Fibroblast of lung (primary cell): ENCODE results near the gene SUPV3L1. TPM values are rescaled to one million over a fixed set of nuclear protein-coding genes. Genes with fewer than 3 reads are reported as not detected.

Experiments used
- DNase-seq, 2 donors: peaks; one replicate each; pipeline versions ENCODE4 v3.0.0 to v3.0.0-alpha.2; 2010; ENCODE audit warnings: low read depth in 2 of 2
- H2AFZ ChIP-seq: 2 replicates; pipeline ENCODE4 v1.5.1; 2012; ENCODE audit warnings: low read length, control low read depth, inconsistent platforms
- H3K27ac ChIP-seq: 2 replicates; pipeline ENCODE4 v1.5.1; 2011; ENCODE audit warnings: low read length, control low read depth; ENCODE audit not compliant: insufficient read depth
- H3K27me3 ChIP-seq: 2 replicates; pipeline ENCODE4 v1.5.1; 2011; ENCODE audit warnings: mild to moderate bottlenecking, low read length; ENCODE audit not compliant: control insufficient read depth, insufficient read depth
- H3K36me3 ChIP-seq: 2 replicates; pipeline ENCODE4 v1.5.1; 2011; ENCODE audit warnings: low read length; ENCODE audit not compliant: control insufficient read depth, insufficient read depth
- H3K4me1 ChIP-seq: 2 replicates; pipeline ENCODE4 v1.5.1; 2011; ENCODE audit warnings: low read length; ENCODE audit not compliant: control insufficient read depth, insufficient read depth; ENCODE audit errors: extremely low read depth
- H3K4me2 ChIP-seq: 2 replicates; pipeline ENCODE4 v1.5.1; 2011; ENCODE audit warnings: low read length, control low read depth; ENCODE audit not compliant: insufficient read depth; ENCODE audit errors: extremely low read depth
- H3K4me3 ChIP-seq, 4 experiments: fragments of 200-600 bp in 1 of 4; sonication (generic) in 1 of 4; replicated peaks in 1 of 4; 2 replicates each; pipeline ENCODE4 v1.5.1; 2011 to 2016; ENCODE audit warnings: low read length in 4 of 4, low read depth in 3 of 4, mild to moderate bottlenecking in 3 of 4, control low read depth in 2 of 4, inconsistent platforms in 1 of 4, mixed read lengths in 1 of 4; ENCODE audit not compliant: insufficient read depth in 1 of 4; ENCODE audit errors: control extremely low read depth in 1 of 4
- H3K79me2 ChIP-seq: 2 replicates; pipeline ENCODE4 v1.5.1; 2012; ENCODE audit warnings: mild to moderate bottlenecking, low read length, inconsistent platforms; ENCODE audit not compliant: control insufficient read depth, insufficient read depth
- H3K9ac ChIP-seq: 2 replicates; pipeline ENCODE4 v1.5.1; 2011; ENCODE audit warnings: mild to moderate bottlenecking, low read length, control low read depth; ENCODE audit not compliant: insufficient read depth
- H3K9me3 ChIP-seq: 2 replicates; pipeline ENCODE4 v1.5.1; 2012; ENCODE audit warnings: low read depth, low read length; ENCODE audit not compliant: control insufficient read depth, insufficient read depth
- H4K20me1 ChIP-seq: 2 replicates; pipeline ENCODE4 v1.5.1; 2011; ENCODE audit warnings: low read length; ENCODE audit not compliant: control insufficient read depth, insufficient read depth; ENCODE audit errors: extremely low read depth
- EZH2 ChIP-seq: IDR thresholded peaks from 2 replicates; pipeline ENCODE4 v1.5.1; 2012; ENCODE audit warnings: low read length, control low read depth, mild to moderate bottlenecking; ENCODE audit errors: missing control alignments
- polyA plus RNA-seq, 2 donors: library from polyadenylated mRNA; depleted of rRNA in 1 of 2; stranded (reverse) in 1 of 2; unstranded in 1 of 2; fragments of >200 nt; gene quantifications; 2 replicates each; pipeline ENCODE4 v1.2.1, GENCODE V29; 2011 to 2012; ENCODE audit warnings: missing spikeins in 1 of 2
- total RNA-seq: library from RNA; depleted of rRNA; stranded (reverse); fragments of >200 nt; gene quantifications from 2 replicates; pipeline ENCODE4 v1.2.1, GENCODE V29; 2014
- TF ChIP-seq, protein P1 (sequence below), 2 donors: IDR thresholded peaks in 1 of 2; conservative IDR thresholded peaks in 1 of 2; 1 replicate in 1 of 2; 2 replicates in 1 of 2; pipeline ENCODE4 v1.5.1; 2011 to 2012; ENCODE audit warnings: low read length in 2 of 2, control low read depth in 1 of 2, inconsistent platforms in 1 of 2, low read depth in 1 of 2, mild to moderate bottlenecking in 1 of 2

SUPV3L1 gene
- total and polyA plus RNA-seq, 2 donors (not counting 1 experiment from before 2014, with no cell fraction given): 31.8 to 49.5 TPM

DNA sequence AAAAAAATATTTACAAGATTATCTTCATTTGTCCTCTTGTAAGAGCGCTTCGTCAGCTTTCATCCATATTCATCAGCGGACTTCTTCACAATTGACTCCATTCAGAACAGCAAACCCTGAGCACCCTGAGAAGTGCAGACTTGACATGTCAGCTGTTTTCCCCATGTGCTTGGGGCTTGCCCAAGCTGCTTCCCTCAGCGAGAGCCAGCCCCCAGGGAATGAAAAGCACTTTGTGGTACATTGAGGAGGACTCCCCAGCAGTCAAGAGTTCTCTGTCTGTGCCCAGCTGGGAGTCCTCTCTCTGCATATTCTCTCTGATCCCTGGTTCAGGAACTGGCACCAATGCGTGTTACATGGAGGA is 62.8 kb downstream of the SUPV3L1 start:
- H3K4me1 ChIP-seq: no peaks in the 10 kb centered on the region
- TF ChIP-seq EZH2: no peak
- TF ChIP-seq, protein P1, sequence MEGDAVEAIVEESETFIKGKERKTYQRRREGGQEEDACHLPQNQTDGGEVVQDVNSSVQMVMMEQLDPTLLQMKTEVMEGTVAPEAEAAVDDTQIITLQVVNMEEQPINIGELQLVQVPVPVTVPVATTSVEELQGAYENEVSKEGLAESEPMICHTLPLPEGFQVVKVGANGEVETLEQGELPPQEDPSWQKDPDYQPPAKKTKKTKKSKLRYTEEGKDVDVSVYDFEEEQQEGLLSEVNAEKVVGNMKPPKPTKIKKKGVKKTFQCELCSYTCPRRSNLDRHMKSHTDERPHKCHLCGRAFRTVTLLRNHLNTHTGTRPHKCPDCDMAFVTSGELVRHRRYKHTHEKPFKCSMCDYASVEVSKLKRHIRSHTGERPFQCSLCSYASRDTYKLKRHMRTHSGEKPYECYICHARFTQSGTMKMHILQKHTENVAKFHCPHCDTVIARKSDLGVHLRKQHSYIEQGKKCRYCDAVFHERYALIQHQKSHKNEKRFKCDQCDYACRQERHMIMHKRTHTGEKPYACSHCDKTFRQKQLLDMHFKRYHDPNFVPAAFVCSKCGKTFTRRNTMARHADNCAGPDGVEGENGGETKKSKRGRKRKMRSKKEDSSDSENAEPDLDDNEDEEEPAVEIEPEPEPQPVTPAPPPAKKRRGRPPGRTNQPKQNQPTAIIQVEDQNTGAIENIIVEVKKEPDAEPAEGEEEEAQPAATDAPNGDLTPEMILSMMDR (conservative IDR thresholded peaks at IDR 0.05 in 1 of 2, IDR thresholded peaks at IDR 0.05 in 1 of 2; ENCODE audit: low read depth in 1 of 2, low read length in 2 of 2): no peak
- H2AFZ ChIP-seq: no peak overlapping the region
- H3K36me3 ChIP-seq: no peaks in the 10 kb centered on the region
- no peaks in the 10 kb centered on the region for H3K27me3 ChIP-seq
- H3K4me2 ChIP-seq: no peak overlapping the region
- no peak overlapping the region for H3K27ac ChIP-seq
- no peak overlapping the region for H3K4me3 ChIP-seq
- no peaks in the 10 kb centered on the region for H3K79me2 ChIP-seq
- no peaks in the 10 kb centered on the region for H4K20me1 ChIP-seq
- H3K9me3 ChIP-seq: no peaks in the 10 kb centered on the region
- no peak overlapping the region for H3K9ac ChIP-seq
- DNase-seq: peak in 1 of 2 donors; percentile 35

DNA sequence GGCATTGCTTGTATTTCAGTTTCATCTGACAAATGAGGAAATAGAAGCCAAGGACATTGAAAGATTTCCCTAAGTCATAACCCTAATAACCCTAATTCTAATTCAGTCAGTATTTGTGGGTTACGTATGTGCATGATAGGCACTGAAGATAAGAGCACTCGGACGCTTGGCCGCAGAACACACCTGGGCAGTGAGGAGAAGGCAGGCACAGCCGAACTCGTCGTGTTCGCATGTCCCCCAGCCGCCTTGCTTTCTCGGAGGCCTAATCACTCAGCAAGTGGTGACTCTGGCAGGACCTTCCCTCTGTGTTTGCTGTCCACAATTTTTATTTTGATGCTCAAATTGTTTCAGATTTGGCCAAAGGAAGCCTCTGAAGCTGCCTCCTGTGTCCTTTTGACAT is 63.8 kb downstream of the SUPV3L1 start:
- Histone ChIP-seq H3K4me1 (no peaks in the 10 kb centered on the region), H3K27ac (no peak overlapping the region), H3K36me3 (no peaks in the 10 kb centered on the region), H3K79me2 (no peaks in the 10 kb centered on the region), H3K27me3 (no peaks in the 10 kb centered on the region), H3K9me3 (no peaks in the 10 kb centered on the region), H3K4me2 (no peak overlapping the region), H4K20me1 (no peaks in the 10 kb centered on the region), H3K4me3 (no peak overlapping the region), H2AFZ (no peak overlapping the region), H3K9ac (no peak overlapping the region)
- no peak for DNase-seq
- no peak for TF ChIP-seq EZH2
- TF ChIP-seq, protein P1 (conservative IDR thresholded peaks at IDR 0.05 in 1 of 2, IDR thresholded peaks at IDR 0.05 in 1 of 2; ENCODE audit: low read depth in 1 of 2, low read length in 2 of 2): no peak

DNA sequence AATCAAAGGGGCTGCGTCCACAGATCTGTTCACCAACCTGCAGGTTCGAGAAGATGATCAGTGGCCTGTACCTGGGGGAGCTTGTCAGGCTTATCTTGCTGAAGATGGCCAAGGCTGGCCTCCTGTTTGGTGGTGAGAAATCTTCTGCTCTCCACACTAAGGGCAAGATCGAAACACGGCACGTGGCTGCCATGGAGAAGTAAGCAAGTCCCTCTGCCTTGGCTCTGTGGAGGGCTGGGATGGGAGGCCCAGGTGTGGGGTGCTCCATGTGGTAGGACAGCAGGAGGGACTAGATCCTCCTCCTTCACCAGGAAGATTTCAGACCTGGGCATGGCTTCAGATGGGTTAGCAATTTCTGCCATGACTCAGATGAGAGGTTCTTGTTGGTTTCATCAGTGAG is 66.0 kb downstream of the SUPV3L1 start:
- Histone ChIP-seq H3K27ac (no peak overlapping the region), H3K36me3 (no peaks in the 10 kb centered on the region), H3K4me1 (no peaks in the 10 kb centered on the region), H4K20me1 (no peaks in the 10 kb centered on the region), H3K4me3 (no peak overlapping the region), H3K9ac (no peak overlapping the region), H3K9me3 (no peaks in the 10 kb centered on the region), H3K79me2 (no peaks in the 10 kb centered on the region), H3K4me2 (no peak overlapping the region), H2AFZ (no peak overlapping the region), H3K27me3 (no peaks in the 10 kb centered on the region)
- no peak for DNase-seq
- TF ChIP-seq, protein P1 (conservative IDR thresholded peaks at IDR 0.05 in 1 of 2, IDR thresholded peaks at IDR 0.05 in 1 of 2; ENCODE audit: low read depth in 1 of 2, low read length in 2 of 2): no peak
- no peak for TF ChIP-seq EZH2
